ENCODE data around the gene NUMB.

- no peak for TF ChIP-seq GATA2 (IDR thresholded peaks at IDR 0.05; ENCODE audit: low read depth, low read length)
- TF ChIP-seq GATA3 (IDR thresholded peaks at IDR 0.05; ENCODE audit: low read depth, low read length): no peak
Measured at GRCh38 chr14:73245480-73246325, 212.6 kb downstream of the NUMB start.
